Endothelial cell of umbilical vein (primary cell): ENCODE data around the gene UBE2I. TPM values are rescaled to one million over a fixed set of nuclear protein-coding genes. Genes with fewer than 3 reads are reported as not detected.

ENCODE experiments used
- BruUV-seq: library from RNA; stranded (reverse); fragments of 400-500 nt; replicated peaks from 2 replicates; lab custom pipeline; 2021; lab: Mats Ljungman, UMichigan
- CTCF ChIA-PET: fragments of 300-600, 350-600 bp; sonication (Branson Sonifier 250); formaldehyde crosslinking; loops from one replicate; lab custom pipeline; 2021; ENCODE audit warnings: antibody characterized with exemption, inconsistent platforms; lab: Charles Lee
- POLR2A ChIA-PET: fragments of 300-600, 350-600 bp; sonication (Branson Sonifier 250); formaldehyde crosslinking; loops from one replicate; lab custom pipeline; 2021; ENCODE audit warnings: antibody characterized with exemption, inconsistent platforms; lab: Charles Lee
- DNase-seq: peaks from one replicate; pipeline ENCODE4 v3.0.0-alpha.2; 2011; ENCODE audit warnings: low read depth, low spot score
- FAIRE-seq: peaks from 2 replicates; lab custom pipeline; 2011; peaks lifted over from hg19 to GRCh38; lab: Jason Lieb, UNC
- H2AFZ ChIP-seq: 2 replicates; pipeline ENCODE4 v1.6.0; 2012; ENCODE audit warnings: low read depth, low read length, control low read depth, inconsistent platforms
- H3K27ac ChIP-seq: 2 replicates; pipeline ENCODE4 v1.5.1; 2011; ENCODE audit warnings: low read depth, mild to moderate bottlenecking, control low read depth, low read length, moderate library complexity; ENCODE audit not compliant: insufficient read depth
- H3K27me3 ChIP-seq, 2 experiments: 2 replicates each; pipeline versions ENCODE4 v1.6.0 to v1.6.1; 2011; ENCODE audit warnings: low read length in 2 of 2, mixed read lengths in 1 of 2; ENCODE audit not compliant: control insufficient read depth in 2 of 2, insufficient read depth in 2 of 2
- H3K36me3 ChIP-seq, 2 experiments: 2 replicates in 1 of 2; 3 replicates in 1 of 2; pipeline ENCODE4 v1.5.1; 2011; ENCODE audit warnings: low read length in 2 of 2, mild to moderate bottlenecking in 1 of 2, moderate library complexity in 1 of 2; ENCODE audit not compliant: control insufficient read depth in 2 of 2, insufficient read depth in 2 of 2; ENCODE audit errors: extremely low read depth in 1 of 2
- H3K4me1 ChIP-seq: 3 replicates; pipeline ENCODE4 v1.5.1; 2011; ENCODE audit warnings: mild to moderate bottlenecking, low read length; ENCODE audit not compliant: control insufficient read depth, insufficient read depth; ENCODE audit errors: extremely low read depth
- H3K4me2 ChIP-seq: 2 replicates; pipeline ENCODE4 v1.6.1; 2011; ENCODE audit warnings: low read length, control low read depth, mixed read lengths; ENCODE audit not compliant: insufficient read depth
- H3K4me3 ChIP-seq, 3 experiments: fragments of 200-600 bp in 1 of 3; sonication (generic), shearing (Covaris generic) in 1 of 3; replicated peaks in 1 of 3; 2 replicates each; pipeline ENCODE4 v1.5.1; 2011 to 2016; ENCODE audit warnings: control low read depth in 3 of 3, low read length in 3 of 3, mild to moderate bottlenecking in 2 of 3, inconsistent platforms in 1 of 3, low read depth in 1 of 3, moderate library complexity in 1 of 3; ENCODE audit not compliant: insufficient read depth in 1 of 3
- H3K79me2 ChIP-seq: 2 replicates; pipeline ENCODE4 v1.6.0; 2012; ENCODE audit warnings: low read length, inconsistent platforms; ENCODE audit not compliant: control insufficient read depth, insufficient read depth
- H3K9ac ChIP-seq: replicated peaks from 2 replicates; pipeline ENCODE3; 2011; ENCODE audit warnings: low read length, control low read depth; ENCODE audit not compliant: insufficient read depth; ENCODE audit errors: extremely low read depth
- H3K9me1 ChIP-seq: replicated peaks from 3 replicates; pipeline ENCODE4 v1.6.0; 2011; ENCODE audit warnings: mild to moderate bottlenecking, low read length; ENCODE audit not compliant: control insufficient read depth, insufficient read depth; ENCODE audit errors: extremely low read depth
- H3K9me3 ChIP-seq: replicated peaks from 2 replicates; pipeline ENCODE4 v1.5.1; 2012; ENCODE audit warnings: low read length, inconsistent platforms; ENCODE audit not compliant: control insufficient read depth, insufficient read depth
- H4K20me1 ChIP-seq: replicated peaks from 2 replicates; pipeline ENCODE3; 2011; ENCODE audit warnings: mild to moderate bottlenecking, low read length; ENCODE audit not compliant: control insufficient read depth, insufficient read depth; ENCODE audit errors: extremely low read depth
- EZH2 ChIP-seq: IDR thresholded peaks from 2 replicates; pipeline ENCODE4 v1.6.1; 2012; ENCODE audit warnings: borderline replicate concordance, low read depth, mild to moderate bottlenecking, moderate library complexity, low read length, inconsistent platforms; ENCODE audit not compliant: severe bottlenecking
- FOS ChIP-seq: IDR thresholded peaks from 2 replicates; pipeline ENCODE4 v1.6.1; 2011; ENCODE audit warnings: mild to moderate bottlenecking, low read length, moderate library complexity, borderline replicate concordance; ENCODE audit not compliant: insufficient read depth
- GATA2 ChIP-seq: IDR thresholded peaks from 2 replicates; pipeline ENCODE4 v1.7.0; 2011; ENCODE audit warnings: low read depth, mild to moderate bottlenecking, moderate library complexity, mixed read lengths, low read length; ENCODE audit not compliant: insufficient read length, insufficient read depth
- MAX ChIP-seq: IDR thresholded peaks from 2 replicates; pipeline ENCODE4 v1.6.1; 2011; ENCODE audit not compliant: insufficient read depth, insufficient read length
- MYC ChIP-seq: IDR thresholded peaks from one replicate; pipeline ENCODE4 v1.6.1; 2011; ENCODE audit warnings: mild to moderate bottlenecking, low read depth, low read length
- dilution Hi-C: fragments of 300-500 bp; cut with MboI; formaldehyde crosslinking; loops from one replicate; pipeline ENCODE4 v1.15.0; 2019; ENCODE audit warnings: low sequenced_read_pairs; ENCODE audit not compliant: extremely low pct_ligation_motif_present
- intact Hi-C: fragments of 100-400 bp; cut with micrococcal nuclease; formaldehyde crosslinking; loops from one replicate; pipeline ENCODE4 v1.10.0; 2022
- polyA plus RNA-seq, 4 experiments: library from polyadenylated mRNA; depleted of rRNA in 3 of 4; stranded (reverse) in 3 of 4; unstranded in 1 of 4; fragments of >200 nt; gene quantifications; 2 replicates each; pipeline versions ENCODE4 v1.2.1 to v1.2.3, GENCODE V29; 2011 to 2012; ENCODE audit warnings: missing spikeins in 1 of 4
- total RNA-seq: library from RNA; stranded (reverse); gene quantifications from 2 replicates; pipeline ENCODE4 v1.2.3, GENCODE V29; 2021

UBE2I gene
- total and polyA plus RNA-seq, 2 donors (not counting 3 experiments of a cell fraction or from before 2014, with no cell fraction given) = 122 to 233 TPM

GRCh38 chr16:1331712-1332617, 22.5 kb downstream of the UBE2I start:
- H3K4me2 ChIP-seq = peak overlapping the region; percentile 12
- CTCF ChIA-PET = interaction anchor here (0.8 to 1.4 kb wide), 3 partner anchors 21 to 32 kb away, joined by 4 to 5 read pairs (median 4); no protein-coding TSS in a partner anchor
- intact Hi-C loops (no loop called here), dilution Hi-C loops (no loop called here)
- H3K27ac ChIP-seq = no peak overlapping the region
- no peak for TF ChIP-seq GATA2
- no peak for TF ChIP-seq MYC
- no peak for TF ChIP-seq EZH2
- BruUV-seq = no TSS peak
- H3K9ac ChIP-seq = no peak overlapping the region
- no peaks in the 10 kb centered on the region for H3K9me3 ChIP-seq
- POLR2A ChIA-PET = no interaction called here
- H3K4me3 ChIP-seq = no peak overlapping the region
- FAIRE-seq = no peak
- no peak overlapping the region for H2AFZ ChIP-seq
- peaks cover 12% of the 10 kb centered on the region for H3K4me1 ChIP-seq
- no peaks in the 10 kb centered on the region for H4K20me1 ChIP-seq
- H3K36me3 ChIP-seq = no peaks in the 10 kb centered on the region
- peaks cover 35 to 48% of the 10 kb centered on the region in 2 experiments for H3K27me3 ChIP-seq
- no peaks in the 10 kb centered on the region for H3K9me1 ChIP-seq
- DNase-seq = peak; percentile 30
- H3K79me2 ChIP-seq = no peaks in the 10 kb centered on the region

GRCh38 chr16:1332618-1333148, 23.2 kb downstream of the UBE2I start:
- peaks cover 12% of the 10 kb centered on the region for H3K4me1 ChIP-seq
- H3K4me3 ChIP-seq = no peak overlapping the region
- no peak overlapping the region for H3K9ac ChIP-seq
- DNase-seq = no peak
- BruUV-seq = no TSS peak
- no peaks in the 10 kb centered on the region for H3K9me3 ChIP-seq
- H4K20me1 ChIP-seq = no peaks in the 10 kb centered on the region
- H3K4me2 ChIP-seq = no peak overlapping the region
- no peaks in the 10 kb centered on the region for H3K36me3 ChIP-seq
- intact Hi-C loops (no loop called here), dilution Hi-C loops (no loop called here)
- no peaks in the 10 kb centered on the region for H3K79me2 ChIP-seq
- H3K9me1 ChIP-seq = no peaks in the 10 kb centered on the region
- no peak for FAIRE-seq
- H3K27ac ChIP-seq = no peak overlapping the region
- no peak overlapping the region for H2AFZ ChIP-seq
- H3K27me3 ChIP-seq = peaks cover 35 to 48% of the 10 kb centered on the region in 2 experiments
- CTCF ChIA-PET = interaction anchor here (0.8 to 1.4 kb wide), 3 partner anchors 21 to 32 kb away, joined by 4 to 5 read pairs (median 4); no protein-coding TSS in a partner anchor
- POLR2A ChIA-PET = no interaction called here
- TF ChIP-seq EZH2 = peak; percentile 73
- no peak for TF ChIP-seq MAX
- TF ChIP-seq FOS = no peak
